HepG2 (cell line): ENCODE results near the gene WDR70. TPM values are rescaled to one million over a fixed set of nuclear protein-coding genes. Genes with fewer than 3 reads are reported as not detected.
"Not testable (repeated sequence)": the region's sequence is repeated elsewhere in the genome, so short reads cannot be mapped to it uniquely, and the experiment has no call there.

ENCODE experiments used
- ATAC-seq: fragments of 200-7000 bp; cut with Tn5 transposase; 3 replicates; pipeline ENCODE4 v1.9.1; 2020; ENCODE audit warnings: mild to moderate bottlenecking, moderate library complexity
- BruUV-seq: library from RNA; stranded (reverse); fragments of 400-500 nt; replicated peaks from 2 replicates; lab custom pipeline; 2021; lab: Mats Ljungman, UMichigan
- CTCF ChIA-PET: fragments of 300-600 bp; formaldehyde crosslinking; extraction: SDS; loops from one replicate; lab custom pipeline; 2021; ENCODE audit warnings: low total read pairs, inconsistent platforms, low intra/inter-chr PET ratio; lab: Yijun Ruan, JAX
- POLR2A ChIA-PET: fragments of 350-600 bp; sonication (Branson Sonifier 250); formaldehyde crosslinking; loops from one replicate; lab custom pipeline; 2020; ENCODE audit warnings: antibody characterized with exemption, inconsistent platforms; lab: Yijun Ruan, JAX
- DNase-seq: peaks from one replicate; pipeline ENCODE4 v3.0.0-alpha.2; 2015; ENCODE audit warnings: low spot score
- FAIRE-seq: peaks from 3 replicates; lab custom pipeline; 2011; peaks lifted over from hg19 to GRCh38; lab: Jason Lieb, UNC
- H2AFZ ChIP-seq: one replicate; pipeline ENCODE4 v1.6.1; 2011; ENCODE audit warnings: low read length, inconsistent platforms
- H3K27ac ChIP-seq: fragments of 300-600 bp; 3 replicates; pipeline ENCODE4 v1.8.0; 2011; ENCODE audit warnings: mixed run types, mild to moderate bottlenecking, mixed read lengths, low read length, inconsistent platforms; ENCODE audit not compliant: insufficient read depth; ENCODE audit errors: extremely low read length
- H3K27me3 ChIP-seq, 2 experiments: fragments of 200-600 bp in 1 of 2; 2 replicates in 1 of 2; 3 replicates in 1 of 2; pipeline versions ENCODE4 v1.6.0 to v1.8.0; 2011; ENCODE audit warnings: low read length in 2 of 2, mild to moderate bottlenecking in 2 of 2, moderate library complexity in 2 of 2, inconsistent platforms in 1 of 2; ENCODE audit not compliant: insufficient read depth in 2 of 2, control insufficient read depth in 1 of 2
- H3K36me3 ChIP-seq, 2 experiments: fragments of 200-600 bp in 1 of 2; replicated peaks in 1 of 2; 2 replicates in 1 of 2; 3 replicates in 1 of 2; pipeline versions ENCODE4 v1.5.1 to v1.8.0; 2011; ENCODE audit warnings: low read length in 2 of 2, inconsistent platforms in 1 of 2; ENCODE audit not compliant: insufficient read depth in 2 of 2, control insufficient read depth in 1 of 2
- H3K4me1 ChIP-seq: 2 replicates; pipeline ENCODE4 v1.5.1; 2012; ENCODE audit warnings: low read length, inconsistent platforms; ENCODE audit not compliant: insufficient read depth
- H3K4me2 ChIP-seq: 2 replicates; pipeline ENCODE4 v1.6.0; 2011; ENCODE audit warnings: low read depth, low read length, inconsistent platforms
- H3K4me3 ChIP-seq, 3 experiments: fragments of 200-600 bp in 1 of 3; sonication (generic), shearing (Covaris generic) in 1 of 3; replicated peaks in 1 of 3; 2 replicates each; pipeline ENCODE4 v1.5.1; 2011 to 2016; ENCODE audit warnings: low read length in 3 of 3, inconsistent platforms in 2 of 3, low read depth in 2 of 3, mild to moderate bottlenecking in 2 of 3, control low read depth in 1 of 3, mixed read lengths in 1 of 3; ENCODE audit not compliant: insufficient read depth in 1 of 3
- H3K79me2 ChIP-seq: one replicate; pipeline ENCODE4 v1.6.1; 2011; ENCODE audit warnings: low read length, inconsistent platforms; ENCODE audit not compliant: insufficient read depth
- H3K9ac ChIP-seq: 2 replicates; pipeline ENCODE4 v1.6.0; 2011; ENCODE audit warnings: mild to moderate bottlenecking, low read depth, low read length, inconsistent platforms; ENCODE audit not compliant: insufficient read depth
- H3K9me3 ChIP-seq: 2 replicates; pipeline ENCODE4 v1.5.1; 2012; ENCODE audit warnings: mild to moderate bottlenecking, low read length
- H4K20me1 ChIP-seq: 2 replicates; pipeline ENCODE4 v1.6.0; 2011; ENCODE audit warnings: inconsistent platforms, mild to moderate bottlenecking, low read length, moderate library complexity; ENCODE audit not compliant: insufficient read depth
- AKAP8 ChIP-seq: sonication (generic); formaldehyde crosslinking; IDR thresholded peaks from 2 replicates; pipeline ENCODE4 v1.5.1; 2020; ENCODE audit warnings: mild to moderate bottlenecking, missing genetic modification reagents
- CHD2 ChIP-seq: IDR thresholded peaks from 2 replicates; pipeline ENCODE4 v1.6.1; 2011; ENCODE audit warnings: low read depth, low read length, improper control_type of control experiment
- NONO ChIP-seq, 2 experiments: fragments of 450-650 bp in 1 of 2; sonication (generic) in 1 of 2; formaldehyde crosslinking in 1 of 2; IDR thresholded peaks in 1 of 2; conservative IDR thresholded peaks in 1 of 2; 2 replicates each; pipeline versions ENCODE4 v1.6.1 to v1.8.0; 2017 to 2022; ENCODE audit warnings: mild to moderate bottlenecking in 1 of 2, missing genetic modification reagents in 1 of 2, moderate library complexity in 1 of 2
- ZNF775 ChIP-seq: sonication (generic); formaldehyde crosslinking; IDR thresholded peaks from 2 replicates; pipeline ENCODE4 v1.4.0; 2020; ENCODE audit warnings: missing genetic modification reagents, mild to moderate bottlenecking, moderate library complexity, borderline replicate concordance
- WGBS: methylation state at CpG from one replicate; pipeline ENCODE4 v1.1.6; 2017; ENCODE audit warnings: low lambda C conversion rate; 5-methylcytosine and 5-hydroxymethylcytosine counted together
- in situ Hi-C: cut with HindIII; loops from 2 replicates; pipeline ENCODE4 v1.10.0; 2017; ENCODE audit warnings: low pct_unique_long_range_greater_than_20kb; ENCODE audit not compliant: extremely low pct_ligation_motif_present
- intact Hi-C: fragments of 100-400 bp; cut with micrococcal nuclease; formaldehyde crosslinking; loops from one replicate; pipeline ENCODE4 v1.10.0; 2022; ENCODE audit not compliant: unreplicated experiment
- polyA plus RNA-seq, 8 experiments: library from polyadenylated mRNA; depleted of rRNA in 3 of 8; stranded (reverse) in 7 of 8; unstranded in 1 of 8; fragments of >200 nt; fragmentation: Illumina TruSeq in 4 of 8; extraction: Trizol in 4 of 8; gene quantifications; 2 replicates each; pipeline versions ENCODE4 v1.2.1 to v1.2.3, GENCODE V29; 2011 to 2016; ENCODE audit warnings: low read depth in 4 of 8, missing spikeins in 1 of 8, mixed read lengths in 1 of 8; ENCODE audit not compliant: insufficient read depth in 1 of 8
- total RNA-seq, 5 experiments: library from RNA; depleted of rRNA; stranded (reverse); fragments of >200 nt; fragmentation: Illumina TruSeq; extraction: Trizol; gene quantifications; 2 replicates each; pipeline ENCODE4 v1.2.3, GENCODE V29; 2016; ENCODE audit warnings: low read depth in 1 of 5
- TF ChIP-seq, protein P1 (sequence below): sonication (generic); formaldehyde crosslinking; IDR thresholded peaks from 2 replicates; pipeline ENCODE4 v1.4.0; 2020; ENCODE audit warnings: missing genetic modification reagents
- TF ChIP-seq, protein P2 (sequence below): sonication (generic); formaldehyde crosslinking; conservative IDR thresholded peaks from 2 replicates; pipeline ENCODE4 v1.4.0; 2020; ENCODE audit warnings: mild to moderate bottlenecking, missing genetic modification reagents, moderate library complexity
- TF ChIP-seq, protein P3 (sequence below): sonication (generic); formaldehyde crosslinking; IDR thresholded peaks from 2 replicates; pipeline ENCODE4 v1.8.0; 2022; ENCODE audit warnings: missing genetic modification reagents, low read depth, mild to moderate bottlenecking, borderline replicate concordance

WDR70 gene
- total and polyA plus RNA-seq, 2 of the 13 experiments (the other 11 are each of a cell fraction or from before 2014, with no cell fraction given): 14.6 to 30.6 TPM

DNA sequence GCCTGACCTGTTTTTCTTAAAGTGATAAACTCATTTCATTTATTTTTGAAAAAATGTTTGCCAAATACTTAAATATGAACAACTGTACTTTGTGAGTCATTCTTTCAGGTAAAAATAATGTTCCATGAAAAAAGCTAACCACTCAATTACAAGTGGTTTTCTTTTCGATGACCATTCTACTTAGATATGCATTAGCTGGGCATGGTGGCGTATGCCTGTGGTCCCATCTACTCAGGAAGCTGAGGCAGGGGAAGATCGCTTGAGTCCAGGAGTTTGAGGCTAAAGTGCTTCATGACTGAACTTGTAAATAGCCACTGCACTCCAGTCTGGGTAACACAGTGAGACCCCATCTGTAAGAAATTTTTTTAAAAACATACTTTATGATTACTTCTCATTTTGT lies 4.0 kb upstream of the WDR70 start (continued):
- no peak for TF ChIP-seq AKAP8
- no peak for TF ChIP-seq ZNF775 (CRISPR knock-in tag)
- TF ChIP-seq CHD2: no peak
- TF ChIP-seq NONO (IDR thresholded peaks at IDR 0.05): no peak
- TF ChIP-seq NONO (CRISPR knock-in tag; conservative IDR thresholded peaks at IDR 0.05): no peak
- TF ChIP-seq, protein P1, sequence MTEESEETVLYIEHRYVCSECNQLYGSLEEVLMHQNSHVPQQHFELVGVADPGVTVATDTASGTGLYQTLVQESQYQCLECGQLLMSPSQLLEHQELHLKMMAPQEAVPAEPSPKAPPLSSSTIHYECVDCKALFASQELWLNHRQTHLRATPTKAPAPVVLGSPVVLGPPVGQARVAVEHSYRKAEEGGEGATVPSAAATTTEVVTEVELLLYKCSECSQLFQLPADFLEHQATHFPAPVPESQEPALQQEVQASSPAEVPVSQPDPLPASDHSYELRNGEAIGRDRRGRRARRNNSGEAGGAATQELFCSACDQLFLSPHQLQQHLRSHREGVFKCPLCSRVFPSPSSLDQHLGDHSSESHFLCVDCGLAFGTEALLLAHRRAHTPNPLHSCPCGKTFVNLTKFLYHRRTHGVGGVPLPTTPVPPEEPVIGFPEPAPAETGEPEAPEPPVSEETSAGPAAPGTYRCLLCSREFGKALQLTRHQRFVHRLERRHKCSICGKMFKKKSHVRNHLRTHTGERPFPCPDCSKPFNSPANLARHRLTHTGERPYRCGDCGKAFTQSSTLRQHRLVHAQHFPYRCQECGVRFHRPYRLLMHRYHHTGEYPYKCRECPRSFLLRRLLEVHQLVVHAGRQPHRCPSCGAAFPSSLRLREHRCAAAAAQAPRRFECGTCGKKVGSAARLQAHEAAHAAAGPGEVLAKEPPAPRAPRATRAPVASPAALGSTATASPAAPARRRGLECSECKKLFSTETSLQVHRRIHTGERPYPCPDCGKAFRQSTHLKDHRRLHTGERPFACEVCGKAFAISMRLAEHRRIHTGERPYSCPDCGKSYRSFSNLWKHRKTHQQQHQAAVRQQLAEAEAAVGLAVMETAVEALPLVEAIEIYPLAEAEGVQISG (CRISPR knock-in tag): no peak
- TF ChIP-seq, protein P2, sequence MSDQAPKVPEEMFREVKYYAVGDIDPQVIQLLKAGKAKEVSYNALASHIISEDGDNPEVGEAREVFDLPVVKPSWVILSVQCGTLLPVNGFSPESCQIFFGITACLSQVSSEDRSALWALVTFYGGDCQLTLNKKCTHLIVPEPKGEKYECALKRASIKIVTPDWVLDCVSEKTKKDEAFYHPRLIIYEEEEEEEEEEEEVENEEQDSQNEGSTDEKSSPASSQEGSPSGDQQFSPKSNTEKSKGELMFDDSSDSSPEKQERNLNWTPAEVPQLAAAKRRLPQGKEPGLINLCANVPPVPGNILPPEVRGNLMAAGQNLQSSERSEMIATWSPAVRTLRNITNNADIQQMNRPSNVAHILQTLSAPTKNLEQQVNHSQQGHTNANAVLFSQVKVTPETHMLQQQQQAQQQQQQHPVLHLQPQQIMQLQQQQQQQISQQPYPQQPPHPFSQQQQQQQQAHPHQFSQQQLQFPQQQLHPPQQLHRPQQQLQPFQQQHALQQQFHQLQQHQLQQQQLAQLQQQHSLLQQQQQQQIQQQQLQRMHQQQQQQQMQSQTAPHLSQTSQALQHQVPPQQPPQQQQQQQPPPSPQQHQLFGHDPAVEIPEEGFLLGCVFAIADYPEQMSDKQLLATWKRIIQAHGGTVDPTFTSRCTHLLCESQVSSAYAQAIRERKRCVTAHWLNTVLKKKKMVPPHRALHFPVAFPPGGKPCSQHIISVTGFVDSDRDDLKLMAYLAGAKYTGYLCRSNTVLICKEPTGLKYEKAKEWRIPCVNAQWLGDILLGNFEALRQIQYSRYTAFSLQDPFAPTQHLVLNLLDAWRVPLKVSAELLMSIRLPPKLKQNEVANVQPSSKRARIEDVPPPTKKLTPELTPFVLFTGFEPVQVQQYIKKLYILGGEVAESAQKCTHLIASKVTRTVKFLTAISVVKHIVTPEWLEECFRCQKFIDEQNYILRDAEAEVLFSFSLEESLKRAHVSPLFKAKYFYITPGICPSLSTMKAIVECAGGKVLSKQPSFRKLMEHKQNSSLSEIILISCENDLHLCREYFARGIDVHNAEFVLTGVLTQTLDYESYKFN (CRISPR knock-in tag): no peak
- TF ChIP-seq, protein P3, sequence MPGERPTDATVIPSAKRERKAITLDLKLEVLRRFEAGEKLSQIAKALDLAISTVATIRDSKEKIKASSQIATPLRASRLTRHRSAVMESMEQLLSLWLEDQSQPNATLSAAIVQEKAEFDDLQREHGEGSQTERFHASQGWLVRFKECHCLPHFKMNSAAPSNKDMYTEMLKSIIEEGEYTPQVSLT (CRISPR knock-in tag): no peak

DNA sequence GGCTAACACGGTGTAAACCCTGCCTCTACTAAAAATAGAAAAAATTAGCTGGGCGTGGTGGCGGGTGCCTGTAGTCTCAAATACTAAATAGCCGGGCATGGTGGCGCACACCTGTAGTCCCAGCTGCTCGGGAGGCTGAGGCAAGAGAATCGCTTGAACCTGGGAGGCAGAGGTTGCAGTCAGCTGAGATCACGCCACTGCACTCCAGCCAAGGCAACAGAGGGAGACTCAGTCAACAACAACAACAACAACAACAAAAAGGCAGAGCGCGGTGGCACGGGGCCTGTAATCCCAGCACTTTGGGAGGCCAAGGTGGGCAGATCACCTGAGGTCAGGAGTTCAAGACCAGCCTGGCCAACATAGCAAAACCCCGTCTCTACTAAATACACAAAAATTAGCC lies 1.1 kb upstream of the WDR70 start:
- 84% methylated on average over 10 of the region's 12 CpGs for WGBS
- POLR2A ChIA-PET, H3K9ac ChIP-seq, H3K4me2 ChIP-seq, H4K20me1 ChIP-seq, H2AFZ ChIP-seq, H3K27me3 ChIP-seq, H3K79me2 ChIP-seq, in situ Hi-C loops, ATAC-seq, CTCF ChIA-PET, H3K9me3 ChIP-seq, DNase-seq, BruUV-seq, intact Hi-C loops, H3K36me3 ChIP-seq, H3K27ac ChIP-seq, FAIRE-seq, H3K4me3 ChIP-seq: not testable (repeated sequence)
- peaks cover 18% of the 10 kb centered on the region for H3K4me1 ChIP-seq
